ENCODE measurements around the gene CCNDBP1.
"Not testable (repeated sequence)": the region's sequence is repeated elsewhere in the genome, so short reads cannot be mapped to it uniquely, and the experiment has no call there.

The CCNDBP1 gene

GRCh38 chr15:43193710-43194109 is 8.5 kb downstream of the CCNDBP1 start:
- no peak overlapping the region for H2AFZ ChIP-seq (ENCODE audit: low read length)
- H3K9me3 ChIP-seq (replicated peaks; ENCODE audit: insufficient read depth, low read length): no peaks in the 10 kb centered on the region
- H3K9me2 ChIP-seq (replicated peaks; ENCODE audit: insufficient read depth, low read length): no peaks in the 10 kb centered on the region
- H3K79me2 ChIP-seq (ENCODE audit: low read length): no peaks in the 10 kb centered on the region
- DNase-seq: no peak
- no peaks in the 10 kb centered on the region for H3K4me1 ChIP-seq (ENCODE audit: low read length)
- no peak overlapping the region for H3K4me3 ChIP-seq (ENCODE audit: low read length)
- H4K20me1 ChIP-seq (ENCODE audit: insufficient read depth, low read length): no peaks in the 10 kb centered on the region
- H3K36me3 ChIP-seq (replicated peaks; ENCODE audit: insufficient read depth, low read length): 0 out of 2 replicates have a peak, but pooled peaks cover 5% of the 10 kb centered on the region
- no peak overlapping the region for H3K9ac ChIP-seq (ENCODE audit: low read length)
- H3F3A ChIP-seq (ENCODE audit: insufficient read depth, low read length): no peaks in the 10 kb centered on the region; the same call in 1 of the 2 replicates
- no peaks in the 10 kb centered on the region for H3K27me3 ChIP-seq (replicated peaks; ENCODE audit: insufficient read depth, low read length)
- H3K27ac ChIP-seq (ENCODE audit: low read length): no peak overlapping the region
- TF ChIP-seq, protein P1, sequence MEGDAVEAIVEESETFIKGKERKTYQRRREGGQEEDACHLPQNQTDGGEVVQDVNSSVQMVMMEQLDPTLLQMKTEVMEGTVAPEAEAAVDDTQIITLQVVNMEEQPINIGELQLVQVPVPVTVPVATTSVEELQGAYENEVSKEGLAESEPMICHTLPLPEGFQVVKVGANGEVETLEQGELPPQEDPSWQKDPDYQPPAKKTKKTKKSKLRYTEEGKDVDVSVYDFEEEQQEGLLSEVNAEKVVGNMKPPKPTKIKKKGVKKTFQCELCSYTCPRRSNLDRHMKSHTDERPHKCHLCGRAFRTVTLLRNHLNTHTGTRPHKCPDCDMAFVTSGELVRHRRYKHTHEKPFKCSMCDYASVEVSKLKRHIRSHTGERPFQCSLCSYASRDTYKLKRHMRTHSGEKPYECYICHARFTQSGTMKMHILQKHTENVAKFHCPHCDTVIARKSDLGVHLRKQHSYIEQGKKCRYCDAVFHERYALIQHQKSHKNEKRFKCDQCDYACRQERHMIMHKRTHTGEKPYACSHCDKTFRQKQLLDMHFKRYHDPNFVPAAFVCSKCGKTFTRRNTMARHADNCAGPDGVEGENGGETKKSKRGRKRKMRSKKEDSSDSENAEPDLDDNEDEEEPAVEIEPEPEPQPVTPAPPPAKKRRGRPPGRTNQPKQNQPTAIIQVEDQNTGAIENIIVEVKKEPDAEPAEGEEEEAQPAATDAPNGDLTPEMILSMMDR (IDR thresholded peaks at IDR 0.05; ENCODE audit: low read length): no peak
- no peak for TF ChIP-seq EZH2phosphoT487 (IDR thresholded peaks at IDR 0.05; ENCODE audit: low read length)
- no peak for TF ChIP-seq EZH2 (optimal IDR thresholded peaks at IDR 0.05; ENCODE audit: low read depth, low read length)
- no peak overlapping the region for H3K4me2 ChIP-seq (ENCODE audit: low read depth, low read length)

- Histone ChIP-seq H2AFZ (ENCODE audit: low read length) (no peak overlapping the region), H3K27me3 (replicated peaks; ENCODE audit: insufficient read depth, low read length) (no peaks in the 10 kb centered on the region), H3K9me3 (replicated peaks; ENCODE audit: insufficient read depth, low read length) (no peaks in the 10 kb centered on the region), H3F3A (ENCODE audit: insufficient read depth, low read length) (no peaks in the 10 kb centered on the region; the same call in 1 of the 2 replicates), H3K9ac (ENCODE audit: low read length) (no peak overlapping the region), H3K79me2 (ENCODE audit: low read length) (no peaks in the 10 kb centered on the region), H3K4me3 (ENCODE audit: low read length) (no peak overlapping the region), H3K36me3 (replicated peaks; ENCODE audit: insufficient read depth, low read length) (0 out of 2 replicates have a peak, but pooled peaks cover 5% of the 10 kb centered on the region), H4K20me1 (ENCODE audit: insufficient read depth, low read length) (no peaks in the 10 kb centered on the region), H3K9me2 (replicated peaks; ENCODE audit: insufficient read depth, low read length) (no peaks in the 10 kb centered on the region), H3K4me2 (ENCODE audit: low read depth, low read length) (no peak overlapping the region), H3K4me1 (ENCODE audit: low read length) (no peaks in the 10 kb centered on the region), H3K27ac (ENCODE audit: low read length) (no peak overlapping the region)
- TF ChIP-seq EZH2 (optimal IDR thresholded peaks at IDR 0.05; ENCODE audit: low read depth, low read length) (no peak), EZH2phosphoT487 (IDR thresholded peaks at IDR 0.05; ENCODE audit: low read length) (no peak)
- TF ChIP-seq, protein P1 (IDR thresholded peaks at IDR 0.05; ENCODE audit: low read length): no peak
- DNase-seq: no peak
Observed at GRCh38 chr15:43194795-43195194, 9.6 kb downstream of the CCNDBP1 start.

GRCh38 chr15:43196760-43197548 is 11.8 kb downstream of the CCNDBP1 start:
- no peak overlapping the region for H3K27ac ChIP-seq (ENCODE audit: low read length)
- DNase-seq: no peak
- TF ChIP-seq EZH2phosphoT487 (IDR thresholded peaks at IDR 0.05; ENCODE audit: low read length): no peak
- no peak for TF ChIP-seq EZH2 (optimal IDR thresholded peaks at IDR 0.05; ENCODE audit: low read depth, low read length)
- TF ChIP-seq, protein P1 (IDR thresholded peaks at IDR 0.05; ENCODE audit: low read length): no peak
- H3K9me3 ChIP-seq (replicated peaks; ENCODE audit: insufficient read depth, low read length): no peaks in the 10 kb centered on the region
- H3K9me2 ChIP-seq (replicated peaks; ENCODE audit: insufficient read depth, low read length): no peaks in the 10 kb centered on the region
- 0 out of 2 replicates have a peak, but pooled peaks cover 5% of the 10 kb centered on the region for H3K36me3 ChIP-seq (replicated peaks; ENCODE audit: insufficient read depth, low read length)
- no peak overlapping the region for H3K4me3 ChIP-seq (ENCODE audit: low read length)
- H4K20me1 ChIP-seq (ENCODE audit: insufficient read depth, low read length): no peaks in the 10 kb centered on the region
- H3K4me1 ChIP-seq (ENCODE audit: low read length): no peaks in the 10 kb centered on the region
- H3K79me2 ChIP-seq (ENCODE audit: low read length): no peaks in the 10 kb centered on the region
- H3F3A ChIP-seq (ENCODE audit: insufficient read depth, low read length): no peaks in the 10 kb centered on the region; the same call in 1 of the 2 replicates
- H3K27me3 ChIP-seq (replicated peaks; ENCODE audit: insufficient read depth, low read length): no peaks in the 10 kb centered on the region
- H3K9ac ChIP-seq (ENCODE audit: low read length): no peak overlapping the region
- H3K4me2 ChIP-seq (ENCODE audit: low read depth, low read length): no peak overlapping the region
- no peak overlapping the region for H2AFZ ChIP-seq (ENCODE audit: low read length)

DNA sequence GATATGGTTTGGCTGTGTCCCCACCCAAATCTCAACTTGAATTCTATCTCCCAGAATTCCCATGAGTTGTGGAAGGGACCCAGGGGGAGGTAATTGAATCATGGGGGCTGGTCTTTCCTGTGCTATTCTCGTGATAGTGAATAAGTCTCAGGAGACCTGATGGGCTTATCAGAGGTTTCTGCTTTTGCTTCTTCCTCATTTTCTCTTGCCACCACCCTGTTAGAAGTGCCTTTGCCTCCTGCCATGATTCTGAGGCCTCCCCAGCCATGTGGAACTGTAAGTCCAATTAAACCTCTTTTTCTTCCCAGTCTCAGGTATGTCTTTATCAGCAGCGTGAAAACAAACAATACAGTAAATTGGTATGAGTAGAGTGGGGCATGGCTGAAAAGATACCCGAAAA is 12.6 kb downstream of the CCNDBP1 start:
- H3K36me3 ChIP-seq (replicated peaks; ENCODE audit: insufficient read depth, low read length); H3K9me3 ChIP-seq (replicated peaks; ENCODE audit: insufficient read depth, low read length); H3K4me2 ChIP-seq (ENCODE audit: low read depth, low read length); H3K4me1 ChIP-seq (ENCODE audit: low read length); H3F3A ChIP-seq (ENCODE audit: insufficient read depth, low read length); H3K9ac ChIP-seq (ENCODE audit: low read length); H3K27ac ChIP-seq (ENCODE audit: low read length); H2AFZ ChIP-seq (ENCODE audit: low read length); H3K4me3 ChIP-seq (ENCODE audit: low read length); H3K79me2 ChIP-seq (ENCODE audit: low read length); H3K9me2 ChIP-seq (replicated peaks; ENCODE audit: insufficient read depth, low read length); H4K20me1 ChIP-seq (ENCODE audit: insufficient read depth, low read length); DNase-seq; H3K27me3 ChIP-seq (replicated peaks; ENCODE audit: insufficient read depth, low read length): not testable (repeated sequence)

DNA sequence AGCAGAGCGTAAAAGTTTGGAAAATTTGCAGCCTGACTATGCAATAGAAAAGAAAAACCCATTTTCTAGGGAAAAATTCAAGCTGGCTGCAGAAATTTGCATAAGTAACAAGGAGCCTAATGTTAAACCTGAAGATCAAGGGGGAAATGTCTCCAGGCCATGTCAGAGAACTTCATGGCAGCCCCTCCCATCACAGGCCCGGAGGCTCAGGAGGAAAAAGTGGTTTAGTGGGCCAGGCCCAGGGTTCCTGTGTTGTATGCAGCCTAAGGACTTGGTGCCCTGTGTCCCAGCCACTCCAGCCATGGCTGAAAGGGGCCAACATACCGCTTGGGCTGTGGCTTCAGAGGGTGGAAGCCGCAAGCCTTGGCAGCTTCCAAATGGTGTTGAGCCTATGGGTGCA is 13.4 kb downstream of the CCNDBP1 start:
- not testable (repeated sequence) for H2AFZ ChIP-seq (ENCODE audit: low read length); H3K79me2 ChIP-seq (ENCODE audit: low read length); H3K4me1 ChIP-seq (ENCODE audit: low read length); DNase-seq; H3K4me2 ChIP-seq (ENCODE audit: low read depth, low read length); H3K36me3 ChIP-seq (replicated peaks; ENCODE audit: insufficient read depth, low read length); H3K27ac ChIP-seq (ENCODE audit: low read length); H3K4me3 ChIP-seq (ENCODE audit: low read length); H3K9me2 ChIP-seq (replicated peaks; ENCODE audit: insufficient read depth, low read length); H3K27me3 ChIP-seq (replicated peaks; ENCODE audit: insufficient read depth, low read length); H3F3A ChIP-seq (ENCODE audit: insufficient read depth, low read length); H4K20me1 ChIP-seq (ENCODE audit: insufficient read depth, low read length); H3K9me3 ChIP-seq (replicated peaks; ENCODE audit: insufficient read depth, low read length); H3K9ac ChIP-seq (ENCODE audit: low read length)

Measured in MM.1S (cell line).